A673 (cell line): Measurements from ENCODE around the gene YRDC. TPM values are rescaled to one million over a fixed set of nuclear protein-coding genes. Genes with fewer than 3 reads are reported as not detected.

Experiments
- BruUV-seq: library from RNA; stranded (reverse); fragments of 400-500 nt; replicated peaks from 2 replicates; lab custom pipeline; 2021; lab: Mats Ljungman, UMichigan
- CTCF ChIA-PET: fragments of 300-600 bp; sonication (Branson Sonifier 250); formaldehyde crosslinking; loops from one replicate; lab custom pipeline; 2022; ENCODE audit warnings: antibody characterized with exemption; lab: Charles Lee
- POLR2A ChIA-PET: fragments of 300-600 bp; sonication (Branson Sonifier 250); formaldehyde crosslinking; loops from one replicate; lab custom pipeline; 2022; ENCODE audit warnings: antibody characterized with exemption; ENCODE audit not compliant: low non-redundant PET; lab: Charles Lee
- DNase-seq: peaks from one replicate; pipeline ENCODE4 v3.0.0-alpha.2; 2015; ENCODE audit warnings: low spot score
- H3K27ac ChIP-seq: fragments of 200-600 bp; sonication (generic); 2 replicates; pipeline ENCODE4 v1.5.1; 2016; ENCODE audit warnings: mixed run types, low read depth, mild to moderate bottlenecking, mixed read lengths, antibody characterized with exemption, low read length; ENCODE audit not compliant: poor library complexity, severe bottlenecking
- H3K27me3 ChIP-seq: fragments of 200-600 bp; sonication (generic); replicated peaks from 2 replicates; pipeline ENCODE4 v1.6.1; 2017; ENCODE audit warnings: mixed run types, low read depth, mild to moderate bottlenecking, mixed read lengths, antibody characterized with exemption, low read length; ENCODE audit not compliant: insufficient read depth, poor library complexity
- H3K36me3 ChIP-seq: fragments of 200-600 bp; sonication (generic); 2 replicates; pipeline ENCODE4 v1.6.1; 2016; ENCODE audit warnings: mixed run types, mild to moderate bottlenecking, mixed read lengths, antibody characterized with exemption, low read length; ENCODE audit not compliant: insufficient read depth, poor library complexity, severe bottlenecking
- H3K4me1 ChIP-seq: fragments of 200-600 bp; sonication (generic); 2 replicates; pipeline ENCODE4 v1.6.1; 2017; ENCODE audit warnings: mixed run types, mild to moderate bottlenecking, mixed read lengths, antibody characterized with exemption, low read length; ENCODE audit not compliant: insufficient read depth, poor library complexity, severe bottlenecking
- H3K4me3 ChIP-seq: fragments of 200-600 bp; sonication (generic); 2 replicates; pipeline ENCODE4 v1.5.1; 2016; ENCODE audit warnings: low read depth, mixed run types, mild to moderate bottlenecking, mixed read lengths, low read length; ENCODE audit not compliant: poor library complexity, severe bottlenecking
- H3K9me3 ChIP-seq: fragments of 200-600 bp; sonication (generic); 2 replicates; pipeline ENCODE4 v1.6.1; 2016; ENCODE audit warnings: mixed run types, low read depth, mild to moderate bottlenecking, mixed read lengths, antibody characterized with exemption, low read length; ENCODE audit not compliant: poor library complexity, severe bottlenecking
- EZH2 ChIP-seq: fragments of 200-600 bp; sonication (generic); IDR thresholded peaks from 2 replicates; pipeline ENCODE4 v1.6.1; 2017; ENCODE audit warnings: borderline replicate concordance, low read depth, mild to moderate bottlenecking, mixed read lengths, antibody characterized with exemption, low read length; ENCODE audit not compliant: poor library complexity, severe bottlenecking
- intact Hi-C: fragments of 100-400 bp; cut with micrococcal nuclease; formaldehyde crosslinking; loops from one replicate; pipeline ENCODE4 v1.10.0; 2022; ENCODE audit not compliant: unreplicated experiment
- total RNA-seq: library from RNA; stranded (reverse); gene quantifications from 2 replicates; pipeline ENCODE4 v1.2.3, GENCODE V29; 2021
- TF ChIP-seq, protein P1 (sequence below): fragments of 300-800, 200-600 bp; sonication (generic); conservative IDR thresholded peaks from 2 replicates; pipeline ENCODE4 v1.5.1; 2017; ENCODE audit warnings: low read depth, mild to moderate bottlenecking, antibody characterized with exemption, low read length, moderate library complexity, mixed read lengths

The YRDC gene
- total RNA-seq, 1 experiment from 2014 or later, result 38.5 TPM

DNA sequence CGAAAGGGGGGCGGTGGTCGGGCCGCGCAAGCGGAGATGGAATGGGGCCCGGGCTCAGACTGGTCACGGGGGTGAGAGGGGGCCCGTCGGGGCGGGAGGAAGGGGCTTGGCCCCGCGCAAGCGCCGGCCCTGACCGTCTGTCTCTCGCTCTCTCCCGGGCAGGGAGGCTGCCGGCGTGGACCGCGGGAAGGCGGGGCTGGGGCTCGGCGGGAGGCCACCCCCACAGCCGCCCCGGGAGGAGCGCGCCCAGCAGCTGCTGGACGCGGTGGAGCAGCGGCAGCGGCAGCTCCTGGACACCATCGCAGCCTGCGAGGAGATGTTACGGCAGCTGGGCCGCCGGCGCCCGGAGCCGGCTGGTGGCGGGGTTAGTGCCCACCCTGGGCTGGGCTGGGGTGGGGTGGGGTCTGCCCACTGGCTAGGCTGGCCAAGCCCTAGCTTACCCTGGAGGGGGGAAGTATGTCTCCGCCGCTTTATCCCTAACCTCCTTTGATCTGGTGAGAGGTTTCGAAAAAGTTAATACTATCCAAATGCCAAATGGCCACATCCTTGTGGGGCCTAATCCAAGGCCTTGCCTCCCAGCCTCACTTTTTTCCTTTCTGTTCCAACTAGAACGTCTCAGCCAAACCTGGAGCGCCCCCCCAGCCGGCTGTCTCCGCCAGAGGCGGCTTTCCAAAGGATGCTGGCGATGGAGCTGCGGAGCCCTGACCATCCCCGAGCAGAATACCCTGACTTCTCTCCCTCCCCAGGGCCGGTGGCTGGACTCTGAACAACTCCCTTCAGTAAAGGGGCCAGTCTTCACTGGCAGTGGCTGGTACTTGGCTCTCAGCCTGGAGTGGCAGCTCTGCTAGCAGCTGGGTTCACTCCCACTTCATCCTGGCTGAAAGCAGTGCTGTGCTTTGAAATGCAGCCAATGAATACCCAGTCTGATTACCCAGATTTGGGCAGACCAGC lies 636 bp upstream of the YRDC start:
- DNase-seq, result peak; percentile 71
- H3K27me3 ChIP-seq, result no peaks in the 10 kb centered on the region
- H3K9me3 ChIP-seq, result no peaks in the 10 kb centered on the region
- POLR2A ChIA-PET, result interaction anchor here (0.7 kb wide), 4 partner anchors 70 to 1590 kb away, joined by 4 to 11 read pairs (median 8); no protein-coding TSS in a partner anchor
- TF ChIP-seq, protein P1, sequence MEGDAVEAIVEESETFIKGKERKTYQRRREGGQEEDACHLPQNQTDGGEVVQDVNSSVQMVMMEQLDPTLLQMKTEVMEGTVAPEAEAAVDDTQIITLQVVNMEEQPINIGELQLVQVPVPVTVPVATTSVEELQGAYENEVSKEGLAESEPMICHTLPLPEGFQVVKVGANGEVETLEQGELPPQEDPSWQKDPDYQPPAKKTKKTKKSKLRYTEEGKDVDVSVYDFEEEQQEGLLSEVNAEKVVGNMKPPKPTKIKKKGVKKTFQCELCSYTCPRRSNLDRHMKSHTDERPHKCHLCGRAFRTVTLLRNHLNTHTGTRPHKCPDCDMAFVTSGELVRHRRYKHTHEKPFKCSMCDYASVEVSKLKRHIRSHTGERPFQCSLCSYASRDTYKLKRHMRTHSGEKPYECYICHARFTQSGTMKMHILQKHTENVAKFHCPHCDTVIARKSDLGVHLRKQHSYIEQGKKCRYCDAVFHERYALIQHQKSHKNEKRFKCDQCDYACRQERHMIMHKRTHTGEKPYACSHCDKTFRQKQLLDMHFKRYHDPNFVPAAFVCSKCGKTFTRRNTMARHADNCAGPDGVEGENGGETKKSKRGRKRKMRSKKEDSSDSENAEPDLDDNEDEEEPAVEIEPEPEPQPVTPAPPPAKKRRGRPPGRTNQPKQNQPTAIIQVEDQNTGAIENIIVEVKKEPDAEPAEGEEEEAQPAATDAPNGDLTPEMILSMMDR, result peak; percentile 17; the same call in 1 of the 2 replicates
- TF ChIP-seq EZH2, result no peak
- H3K27ac ChIP-seq, result peak overlapping the region; percentile 86
- intact Hi-C loops, result loop anchor here (5.0 to 10.0 kb wide), 2 partner anchors 49 to 114 kb away; partner anchors contain the start of genes CDCA8 and MTF1
- H3K4me3 ChIP-seq, result peak overlapping the region; percentile 80
- CTCF ChIA-PET, result interaction anchor here (0.6 to 1.2 kb wide), 3 partner anchors 20 to 1358 kb away, joined by 4 to 10 read pairs (median 5); partner anchors contain the start of gene MTF1
- H3K36me3 ChIP-seq, result peaks cover 31% of the 10 kb centered on the region
- peaks cover 15% of the 10 kb centered on the region for H3K4me1 ChIP-seq
- BruUV-seq, result TSS peak; percentile 72

DNA sequence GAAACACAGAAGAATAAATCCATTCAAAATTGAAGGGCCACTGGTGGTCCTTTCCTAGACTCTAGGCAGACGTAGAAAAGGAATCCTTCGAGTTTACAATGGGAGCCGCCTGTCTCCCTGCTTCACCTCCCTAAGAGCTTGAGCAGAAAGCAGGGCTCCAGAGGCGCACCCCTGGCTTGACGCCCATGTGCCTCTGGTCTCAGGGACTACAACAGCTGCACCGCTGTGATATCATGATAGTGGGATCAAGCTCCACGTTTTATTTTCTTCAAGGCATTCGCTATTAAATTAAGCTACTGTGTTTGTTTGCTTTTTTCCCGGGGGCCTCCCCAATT lies 821 bp downstream of the YRDC start:
- POLR2A ChIA-PET, result no interaction called here
- H3K27me3 ChIP-seq, result no peaks in the 10 kb centered on the region
- no peaks in the 10 kb centered on the region for H3K9me3 ChIP-seq
- CTCF ChIA-PET, result no interaction called here
- H3K4me1 ChIP-seq, result peaks cover 15% of the 10 kb centered on the region
- TF ChIP-seq, protein P1, result no peak
- no peak for TF ChIP-seq EZH2
- intact Hi-C loops, result loop anchor here (5.0 to 10.0 kb wide), 2 partner anchors 50 to 112 kb away; partner anchors contain the start of genes CDCA8 and MTF1
- peak overlapping the region; percentile 80 for H3K4me3 ChIP-seq
- peak overlapping the region; percentile 86 for H3K27ac ChIP-seq
- BruUV-seq, result no TSS peak
- DNase-seq, result no peak
- peaks cover 45% of the 10 kb centered on the region for H3K36me3 ChIP-seq

DNA sequence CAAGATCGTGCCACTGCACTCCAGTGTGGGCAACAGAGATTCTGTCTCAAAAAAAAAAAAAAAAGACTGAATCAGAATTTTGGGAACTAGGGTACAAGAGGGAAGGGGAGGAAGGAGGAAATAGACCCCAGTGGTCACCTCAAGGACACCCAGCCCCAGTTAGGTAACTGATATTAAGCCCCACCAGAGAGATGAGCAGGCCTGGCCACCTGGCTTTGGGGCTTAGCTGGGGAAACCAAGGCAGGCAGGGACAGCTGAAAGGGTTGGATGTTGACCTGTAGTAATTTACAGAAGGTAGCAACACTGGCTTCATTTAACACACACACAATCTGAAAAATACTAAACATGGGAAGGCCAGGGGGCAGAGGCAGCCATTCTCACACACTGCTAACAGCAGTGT lies 5.6 kb downstream of the YRDC start:
- H3K27me3 ChIP-seq, result no peaks in the 10 kb centered on the region

More for the DNA sequence above, 5.6 kb downstream of the YRDC start:
- CTCF ChIA-PET, result no interaction called here
- H3K36me3 ChIP-seq, result peaks cover 51% of the 10 kb centered on the region
- intact Hi-C loops, result loop anchor here (10.0 kb wide), 1 partner anchor 108 kb away; the partner anchor contains the start of gene CDCA8
- POLR2A ChIA-PET, result no interaction called here
- H3K4me3 ChIP-seq, result no peak overlapping the region
- no peaks in the 10 kb centered on the region for H3K9me3 ChIP-seq
- no TSS peak for BruUV-seq
- DNase-seq, result no peak
- TF ChIP-seq, protein P1, result no peak
- TF ChIP-seq EZH2, result no peak
- peaks cover 8% of the 10 kb centered on the region for H3K4me1 ChIP-seq
- H3K27ac ChIP-seq, result no peak overlapping the region
